HUDEP-2 (cell line): Measurements from ENCODE around the gene HHIPL1.

Experiments
- DNase-seq, 76 experiments: peaks; one replicate each; lab custom pipeline; 2025; ENCODE audit not compliant: unreplicated experiment in 76 of 76; lab: John Stamatoyannopoulos, UW

Gene HHIPL1

DNA sequence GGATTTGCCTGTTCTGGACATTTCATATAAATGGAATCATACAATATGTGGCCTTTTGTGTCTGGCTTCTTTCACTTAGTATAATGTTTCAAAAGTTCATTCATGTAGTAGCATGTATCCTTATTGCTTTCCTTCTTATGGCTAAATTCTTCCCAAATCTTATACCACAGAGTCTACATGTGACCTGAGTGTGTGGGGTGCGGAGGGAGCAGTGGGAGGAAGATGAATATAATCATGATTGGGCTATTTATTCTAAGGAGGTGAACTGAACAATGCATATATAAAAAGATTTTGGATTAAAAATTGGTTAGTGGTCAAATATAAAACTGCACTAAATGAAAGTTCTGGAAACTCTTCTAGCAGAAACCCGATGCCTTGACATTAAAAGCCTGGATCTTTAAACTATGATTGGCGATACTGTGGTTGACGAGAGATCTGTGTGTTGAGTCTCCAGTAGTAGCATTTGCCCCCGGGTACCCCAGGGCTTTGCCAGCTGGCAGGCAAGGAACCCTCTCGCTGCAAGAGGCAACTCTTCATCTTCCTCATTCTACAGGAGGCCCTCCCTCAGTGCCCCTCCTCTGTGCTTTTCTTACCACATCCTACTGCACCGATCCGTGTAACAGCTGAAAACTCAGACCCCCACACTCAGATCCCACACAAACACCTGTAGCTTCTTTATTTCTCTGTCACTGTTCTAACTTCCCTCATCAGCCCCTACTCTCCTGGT, 41.8 kb downstream of the HHIPL1 start:
- DNase-seq: no peak

DNA sequence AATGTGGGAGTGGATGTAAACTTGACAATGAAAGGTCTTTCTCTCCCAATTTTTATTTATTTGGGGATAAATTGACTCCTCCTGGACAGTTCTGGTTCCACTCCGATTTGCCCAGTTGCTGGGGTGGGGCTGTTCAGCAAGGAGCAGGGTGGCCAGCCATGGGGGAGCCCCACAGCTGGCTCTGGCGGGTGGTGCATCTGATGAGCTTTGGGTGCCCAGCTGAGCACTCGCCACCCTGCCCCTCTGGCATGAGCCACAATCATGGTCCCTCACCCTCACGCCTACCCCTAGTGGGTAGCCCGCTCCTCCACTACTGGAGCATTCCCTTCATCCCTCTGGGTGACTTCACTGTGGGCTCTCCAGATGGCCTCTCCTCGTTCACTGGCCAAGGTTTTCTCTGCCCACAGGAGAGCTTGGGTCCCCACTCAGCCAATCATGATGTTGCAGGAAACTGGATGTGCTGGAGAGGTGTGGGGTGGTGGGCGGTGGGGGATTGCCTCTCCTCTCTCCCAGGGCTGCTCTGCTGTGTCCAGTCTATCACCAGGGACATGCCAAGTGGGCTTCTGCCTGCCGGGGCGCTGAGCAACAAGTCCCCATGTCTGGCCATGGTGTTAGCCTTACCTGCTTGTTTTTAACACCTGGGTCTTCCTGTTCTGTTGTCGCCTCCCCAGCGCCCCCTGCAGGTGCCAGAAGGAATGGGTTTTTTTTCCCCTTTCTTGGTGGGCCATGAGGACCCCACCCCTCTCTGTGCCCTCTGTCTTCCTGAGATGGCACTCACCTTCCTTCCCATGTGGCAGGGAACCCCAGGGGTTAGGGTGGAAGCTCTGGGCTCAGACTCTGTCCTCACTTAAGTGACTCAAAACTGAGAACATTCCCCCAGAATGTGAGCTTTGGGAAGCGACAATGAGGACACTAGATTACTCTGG, 42.6 kb downstream of the HHIPL1 start:
- no peak for DNase-seq

- DNase-seq: no peak
Measured at GRCh38 chr14:99688210-99688581, 43.3 kb downstream of the HHIPL1 start.

- no peak for DNase-seq
Measured at GRCh38 chr14:99688629-99689028, 43.7 kb downstream of the HHIPL1 start.

DNA sequence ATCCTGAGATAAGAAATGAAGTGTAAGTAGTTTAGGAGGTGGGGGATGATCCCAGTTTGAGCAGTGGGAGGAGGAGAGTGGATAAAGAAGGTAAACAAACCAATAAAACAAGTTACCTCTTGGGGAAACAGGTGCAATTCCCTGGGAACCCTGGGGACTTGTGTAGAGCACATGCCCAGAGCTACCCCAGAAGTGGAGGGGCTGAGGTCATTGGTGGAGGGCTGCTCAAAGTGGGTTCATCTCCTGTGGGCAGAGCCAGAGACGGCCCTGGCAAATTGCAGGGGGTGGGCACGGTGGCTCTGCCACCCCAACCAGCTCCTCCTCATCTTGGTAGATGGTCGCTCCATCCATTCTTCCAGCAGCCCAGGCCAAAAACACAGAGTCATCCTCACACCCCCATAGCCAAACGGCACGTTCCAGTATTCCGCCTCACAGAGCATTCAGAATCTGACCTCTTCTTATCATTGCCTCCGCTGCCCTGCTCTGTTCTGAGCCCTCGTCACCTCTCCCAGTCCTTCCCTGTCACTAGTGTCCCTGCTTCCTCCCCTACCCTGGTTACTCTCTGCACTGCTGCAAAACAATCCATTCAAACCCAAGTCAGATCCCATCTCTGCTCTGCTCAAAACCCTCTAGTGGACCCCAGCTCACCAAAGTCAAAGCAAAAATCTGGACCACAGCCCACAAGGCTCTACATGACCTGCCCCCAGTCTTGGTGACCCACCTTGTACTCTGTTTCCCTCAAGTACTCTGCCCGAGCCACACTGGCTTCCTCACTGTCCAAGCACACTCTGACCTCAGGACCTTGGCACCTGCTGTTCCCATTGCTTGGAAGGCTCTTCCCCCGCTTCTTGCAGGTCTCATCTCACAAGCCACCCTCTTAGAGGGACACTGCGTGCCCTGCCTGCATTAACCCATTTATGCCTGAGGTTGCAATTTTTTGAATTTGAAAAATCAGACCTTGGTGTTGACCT, 44.6 kb downstream of the HHIPL1 start:
- no peak for DNase-seq

DNA sequence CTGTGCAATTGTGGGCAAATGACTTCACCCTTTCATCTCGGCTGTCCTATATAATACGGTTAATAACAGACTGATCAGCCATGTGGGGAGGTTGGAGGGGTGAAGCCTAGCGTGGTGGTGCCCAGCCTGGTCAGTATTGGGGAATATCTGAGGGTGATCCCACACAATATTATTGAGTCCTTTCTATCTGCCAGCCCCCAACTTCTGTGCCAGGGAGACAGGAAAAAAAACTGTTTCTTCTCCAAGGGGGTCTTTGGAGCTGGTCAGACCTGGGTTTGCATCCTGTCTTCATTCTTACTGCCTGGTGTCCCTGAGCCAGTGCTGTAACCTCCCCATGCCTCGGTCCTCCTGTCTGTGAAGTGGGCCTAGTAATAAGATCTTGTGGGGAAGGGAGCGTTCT, 45.7 kb downstream of the HHIPL1 start:
- no peak for DNase-seq

GRCh38 chr14:99691111-99691885, 46.4 kb downstream of the HHIPL1 start:
- DNase-seq: no peak

DNA sequence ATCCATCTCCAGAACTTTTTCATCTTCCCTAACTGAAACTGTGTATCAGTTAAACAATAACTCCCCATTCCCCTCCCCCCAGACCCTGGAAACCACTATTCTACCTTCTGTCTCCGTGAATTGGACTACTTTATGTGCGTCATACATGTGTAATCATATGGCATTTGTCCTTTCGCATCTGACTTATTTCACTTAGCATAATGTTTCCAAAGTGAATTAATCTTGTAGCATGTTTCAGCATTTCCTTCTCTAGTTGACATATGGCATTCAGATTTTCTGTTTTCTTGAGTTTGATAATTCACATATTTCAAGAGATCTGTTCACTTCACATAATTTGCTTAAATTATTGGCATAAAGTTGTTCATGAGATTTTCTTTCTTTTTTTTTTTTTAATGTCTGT, 49.0 kb downstream of the HHIPL1 start:
- DNase-seq: no peak

DNA sequence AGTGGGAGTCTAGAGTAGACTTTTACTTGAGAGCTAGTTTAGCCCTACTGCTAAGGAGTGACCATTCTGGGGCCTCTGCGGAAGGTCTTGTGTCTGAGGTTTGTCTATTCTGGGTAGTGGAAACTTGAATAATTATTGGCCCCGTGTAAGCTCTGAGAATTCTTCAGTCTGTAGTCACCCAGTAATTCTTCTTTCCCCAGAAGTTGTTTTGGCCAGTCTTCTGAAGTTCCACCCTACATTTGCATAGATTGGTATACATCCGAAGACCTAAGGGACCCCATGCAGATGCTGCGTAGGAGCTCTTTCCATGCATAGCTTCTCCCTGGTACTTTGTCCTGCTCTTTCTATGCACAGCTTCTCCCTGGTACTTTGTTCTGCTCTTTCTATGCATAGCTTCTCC, 52.0 kb downstream of the HHIPL1 start:
- no peak for DNase-seq

GRCh38 chr14:99698236-99698635, 53.3 kb downstream of the HHIPL1 start:
- no peak for DNase-seq

DNA sequence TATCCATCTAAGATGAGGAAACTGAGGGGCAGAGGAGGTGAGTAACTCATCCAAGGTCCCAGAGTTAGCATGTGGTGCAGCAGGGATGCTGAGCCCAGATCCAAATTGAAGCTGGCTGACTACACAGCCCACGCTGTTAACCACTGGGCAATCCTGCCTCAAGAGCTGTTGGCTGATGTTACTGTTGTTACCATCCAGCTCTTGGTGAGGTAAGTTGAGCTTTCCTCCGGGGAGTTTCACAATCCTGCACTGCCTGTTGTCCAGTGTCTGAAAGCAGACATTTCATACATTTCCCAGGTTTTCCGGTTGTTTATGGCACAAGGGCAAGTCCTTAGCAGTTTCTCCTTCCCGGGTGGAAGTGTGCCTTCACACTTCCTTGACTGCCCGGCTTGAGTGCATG, 53.7 kb downstream of the HHIPL1 start:
- no peak for DNase-seq

DNA sequence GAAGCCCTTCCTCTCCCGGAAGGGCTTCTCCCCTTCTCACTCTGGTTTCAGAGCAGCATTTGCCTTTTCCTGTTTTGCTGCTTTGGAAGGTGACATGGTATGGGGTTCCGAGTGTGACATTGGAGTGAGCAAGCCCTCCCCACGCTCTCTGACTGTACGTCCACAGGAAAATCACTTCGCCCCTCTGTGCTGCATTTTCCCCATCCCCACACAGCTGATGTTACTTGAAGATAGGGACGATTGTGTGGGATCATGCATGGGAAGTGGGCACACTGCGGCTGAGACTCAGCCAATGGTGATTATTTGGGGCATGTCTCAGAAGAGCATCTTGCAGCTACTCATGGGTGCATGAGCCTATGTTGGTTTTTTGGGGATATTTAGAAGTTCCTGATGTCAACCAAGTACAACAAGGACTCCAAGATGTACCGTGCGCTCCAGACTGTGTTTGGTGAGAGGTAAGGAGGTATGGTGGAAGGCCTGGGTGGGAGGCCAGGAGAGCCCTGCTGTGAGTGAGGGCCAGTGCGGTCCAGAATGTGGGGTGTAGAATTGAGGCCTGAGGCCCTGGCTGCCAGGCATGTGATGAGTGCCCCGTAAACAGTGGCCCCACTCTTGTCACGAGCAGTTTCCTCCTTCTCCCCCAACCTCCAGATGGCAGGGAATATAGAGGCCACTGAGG, 54.3 kb downstream of the HHIPL1 start:
- no peak for DNase-seq

GRCh38 chr14:99699861-99700260, 54.9 kb downstream of the HHIPL1 start:
- DNase-seq: no peak

- DNase-seq: no peak
Measured at GRCh38 chr14:99700379-99700778, 55.5 kb downstream of the HHIPL1 start.

DNA sequence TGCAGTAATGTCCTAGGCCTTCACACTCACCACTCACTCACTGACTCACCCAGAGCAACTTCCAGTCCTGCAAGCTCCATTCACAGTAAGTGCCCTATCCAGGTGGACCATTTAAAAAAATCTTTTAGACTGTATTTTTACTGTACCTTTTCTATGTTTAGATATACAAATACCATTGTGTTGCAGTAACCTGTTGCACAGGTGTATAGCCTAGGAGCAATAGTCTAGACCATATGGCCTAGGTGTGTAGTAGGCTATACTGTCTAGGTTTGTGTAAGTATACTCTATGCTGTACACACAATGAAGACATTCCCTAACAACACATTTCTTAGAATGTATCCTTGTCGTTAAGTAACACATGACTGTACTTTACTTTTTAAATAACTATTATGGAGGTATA, 56.3 kb downstream of the HHIPL1 start:
- DNase-seq: no peak

- no peak for DNase-seq
Measured at GRCh38 chr14:99702115-99702514, 57.2 kb downstream of the HHIPL1 start.

GRCh38 chr14:99703381-99703780, 58.5 kb downstream of the HHIPL1 start:
- no peak for DNase-seq

DNA sequence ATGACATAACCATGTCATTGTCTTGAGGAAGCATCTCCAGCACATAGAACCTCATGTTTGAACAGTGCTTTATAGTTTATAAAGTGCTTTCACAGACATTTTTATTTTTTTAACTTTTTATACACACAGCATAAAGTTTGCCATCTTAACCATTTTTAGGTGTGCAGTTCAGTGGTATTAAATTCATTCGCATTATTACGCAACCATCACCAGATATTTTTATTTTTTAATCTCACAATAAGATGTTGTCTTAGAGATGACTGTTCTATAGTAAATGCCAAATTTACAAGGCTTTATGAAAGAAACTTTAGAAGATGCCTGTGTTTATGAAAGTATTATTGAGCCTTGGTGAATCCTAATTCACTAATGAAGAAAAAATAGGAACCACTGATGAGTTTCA, 59.1 kb downstream of the HHIPL1 start:
- DNase-seq: no peak

GRCh38 chr14:99706107-99706900, 61.4 kb downstream of the HHIPL1 start:
- no peak for DNase-seq
